GM21526 (cell line): ENCODE results near the gene PTK7.

Experiments used
- ATAC-seq: cut with Tn5 transposase; IDR thresholded peaks from one replicate; pipeline ENCODE4 v1.9.1; 2021; ENCODE audit warnings: moderate library complexity; ENCODE audit not compliant: unreplicated experiment, low FRiP score

PTK7 gene

DNA sequence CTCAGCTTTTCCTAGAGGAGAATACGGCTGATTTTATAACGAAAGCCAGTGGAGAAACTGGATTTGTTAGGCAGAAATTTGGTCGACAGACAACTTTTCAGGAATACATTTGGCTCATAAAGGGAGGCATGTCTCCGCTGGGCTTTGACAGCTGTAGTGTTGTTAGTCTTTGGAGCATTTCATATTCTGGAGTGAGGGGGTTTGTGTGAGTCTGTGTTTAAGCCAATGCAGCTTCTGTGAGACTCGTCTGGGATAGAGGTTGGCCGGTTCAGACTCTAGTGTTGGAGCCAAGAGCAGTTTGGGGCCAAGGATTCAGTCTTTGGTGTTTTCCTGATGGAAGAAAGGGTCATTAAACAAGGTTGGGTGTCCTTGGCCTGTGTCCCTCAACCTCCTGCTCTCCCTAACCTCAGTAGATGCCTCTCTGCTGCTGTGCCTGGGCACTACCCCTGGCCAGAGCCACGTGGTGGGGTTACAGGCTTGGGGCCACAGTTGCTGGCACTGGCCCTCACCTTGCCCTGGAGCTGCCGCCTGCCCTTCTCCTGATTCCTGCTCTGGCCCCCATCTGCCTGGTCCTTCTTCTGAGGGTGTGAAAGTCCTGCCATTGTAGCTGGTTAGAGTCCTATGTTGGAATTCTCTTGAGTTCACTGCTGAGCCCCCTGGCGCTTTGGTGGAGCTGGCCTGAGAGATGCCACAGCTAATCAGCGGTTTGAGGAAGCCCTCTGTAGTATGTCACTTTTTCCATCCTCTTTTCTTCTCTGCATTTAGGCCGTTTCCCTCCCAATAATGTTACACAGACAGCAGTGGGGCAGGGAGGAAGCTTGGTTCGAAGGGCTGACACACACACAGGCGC lies 6.9 kb downstream of the PTK7 start:
- no peak for ATAC-seq

DNA sequence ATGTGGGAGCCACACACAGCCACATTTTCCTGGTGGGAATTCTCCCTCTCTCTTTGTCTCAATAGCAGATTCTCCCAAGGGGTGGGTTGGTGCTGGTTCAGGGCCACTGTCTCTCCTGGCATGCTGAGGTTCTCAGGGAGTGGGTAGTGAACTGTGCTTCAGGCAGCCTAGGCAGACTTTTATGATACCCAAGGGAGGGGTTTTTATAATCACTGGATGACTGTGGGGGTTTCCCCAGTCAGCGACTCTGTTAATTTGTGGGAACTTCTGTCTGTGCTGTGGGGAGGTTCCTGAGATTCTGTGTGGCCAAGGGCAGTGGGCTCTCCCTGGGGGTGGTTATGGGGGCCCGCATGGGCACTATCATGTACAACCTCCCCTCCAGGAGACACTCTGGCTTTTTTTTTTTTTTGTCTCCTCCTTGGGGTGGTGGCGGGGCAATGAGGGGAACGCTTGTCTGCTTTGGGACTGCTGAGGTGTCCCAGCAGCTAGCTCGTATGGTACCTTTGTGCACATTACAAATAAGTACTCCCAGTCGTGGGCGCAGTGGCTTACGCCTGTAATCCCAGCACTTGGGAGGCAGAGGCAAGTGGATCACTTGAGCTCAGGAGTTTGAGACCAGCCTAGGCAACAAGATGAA lies 10.0 kb downstream of the PTK7 start:
- no peak for ATAC-seq

DNA sequence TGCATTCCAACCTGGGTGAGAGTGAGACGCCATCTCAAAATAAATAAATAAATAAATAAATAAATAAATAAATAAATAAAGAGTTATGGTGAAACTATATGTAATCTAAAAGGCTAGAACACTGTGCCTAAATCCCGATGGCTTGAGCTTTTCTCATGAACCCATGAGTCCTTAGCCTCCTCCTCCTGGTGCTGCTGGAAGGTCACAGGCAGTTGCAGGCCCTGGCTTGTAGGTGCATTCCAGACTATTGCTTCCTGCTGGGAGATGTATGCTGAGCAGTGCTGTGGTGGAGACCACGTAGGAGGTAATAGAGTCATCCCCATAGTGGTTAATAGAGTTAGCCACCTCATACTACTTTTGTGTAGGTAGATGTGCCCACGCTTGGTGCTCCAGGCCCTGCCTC lies 12.5 kb downstream of the PTK7 start:
- no peak for ATAC-seq

DNA sequence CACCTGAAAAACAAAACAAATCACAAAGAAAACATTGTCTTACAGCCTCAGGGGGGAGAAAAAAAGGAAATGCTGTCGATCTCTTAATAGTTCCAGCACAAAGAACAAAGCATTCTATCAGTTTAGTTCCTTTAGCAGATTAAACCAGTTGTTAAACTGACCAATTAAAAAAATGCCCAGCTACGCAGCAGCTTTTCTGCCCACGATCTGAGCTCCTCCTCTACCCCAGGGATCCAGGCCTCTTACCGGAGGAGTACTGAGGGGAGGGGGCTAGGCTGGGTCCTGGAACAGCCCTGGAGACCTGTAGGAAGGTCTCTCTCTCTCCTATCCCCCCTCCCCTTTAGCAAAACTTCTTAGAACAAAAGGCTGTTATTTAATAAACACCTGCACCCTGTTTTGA lies 13.4 kb downstream of the PTK7 start:
- ATAC-seq: no peak

DNA sequence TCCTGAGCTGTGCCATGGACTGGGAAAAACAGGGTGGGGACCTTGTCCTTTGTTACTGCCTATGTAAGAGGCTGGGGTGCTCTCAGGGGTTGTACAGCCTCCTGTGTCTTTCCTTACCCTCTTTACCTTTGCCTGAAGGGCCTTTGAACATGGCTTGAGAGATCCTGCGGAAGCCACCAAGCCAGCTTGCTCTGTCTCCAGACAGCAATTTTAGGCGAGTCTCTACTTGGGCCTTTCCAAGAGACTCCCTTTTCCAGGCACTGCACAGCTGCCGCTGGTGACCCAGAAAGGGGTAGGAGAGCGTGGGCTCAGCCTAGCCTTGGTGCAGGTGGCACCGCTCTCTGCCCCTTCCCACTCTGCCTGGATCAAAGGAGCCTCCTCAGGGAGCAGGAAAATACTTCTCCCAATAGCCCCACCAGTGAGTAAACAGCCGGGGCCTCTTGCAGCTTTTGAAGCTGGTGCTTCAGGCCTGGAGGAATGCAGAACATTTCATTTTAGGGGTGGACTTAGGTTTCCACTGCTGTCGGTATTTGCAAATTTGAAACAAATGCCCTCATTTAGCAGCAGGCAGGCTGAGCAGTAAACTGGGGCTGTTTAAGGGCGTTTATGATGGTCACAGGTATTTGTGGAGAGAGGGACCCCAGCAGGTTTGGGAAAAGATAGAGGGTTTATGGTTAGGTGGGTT lies 13.9 kb downstream of the PTK7 start:
- no peak for ATAC-seq

DNA sequence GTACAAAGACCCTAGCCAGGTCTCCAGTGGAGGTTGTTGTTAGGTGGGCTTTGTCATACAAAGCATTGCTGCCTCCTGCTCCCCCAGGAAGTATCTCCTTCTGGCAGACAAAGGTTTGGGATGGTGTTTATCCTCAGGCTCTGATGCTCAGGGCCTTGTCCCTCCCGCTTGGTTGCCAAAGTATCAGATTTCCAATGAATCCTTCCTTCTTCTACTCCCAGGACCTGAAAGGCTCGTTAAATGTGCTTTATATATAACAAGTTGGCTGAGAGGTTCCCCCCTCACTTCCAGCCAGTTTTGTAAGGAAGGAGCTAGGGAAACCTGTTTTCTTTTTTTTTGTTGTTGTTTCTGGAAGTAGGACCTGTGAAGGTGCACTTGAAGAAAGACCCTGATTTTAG lies 14.4 kb downstream of the PTK7 start:
- no peak for ATAC-seq

DNA sequence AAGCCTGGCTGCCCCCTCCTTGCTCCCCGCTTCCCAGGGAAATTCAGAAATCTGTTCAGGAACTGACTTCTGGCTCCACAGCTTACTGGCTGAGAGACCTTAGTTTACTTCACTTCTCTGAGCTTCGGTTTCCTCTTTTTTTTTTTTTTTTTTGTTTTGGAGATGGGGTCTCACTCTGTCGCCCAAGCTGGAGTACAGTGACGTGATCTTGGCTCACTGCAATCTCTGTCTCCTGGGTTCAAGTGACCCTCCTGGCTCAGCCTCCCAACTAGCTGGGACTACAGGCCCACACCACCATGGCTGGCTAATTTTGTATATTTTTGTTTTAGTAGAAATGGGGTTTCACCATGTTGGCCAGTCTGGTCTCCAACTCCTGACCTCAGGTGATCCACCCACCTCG lies 14.9 kb downstream of the PTK7 start:
- ATAC-seq: no peak

DNA sequence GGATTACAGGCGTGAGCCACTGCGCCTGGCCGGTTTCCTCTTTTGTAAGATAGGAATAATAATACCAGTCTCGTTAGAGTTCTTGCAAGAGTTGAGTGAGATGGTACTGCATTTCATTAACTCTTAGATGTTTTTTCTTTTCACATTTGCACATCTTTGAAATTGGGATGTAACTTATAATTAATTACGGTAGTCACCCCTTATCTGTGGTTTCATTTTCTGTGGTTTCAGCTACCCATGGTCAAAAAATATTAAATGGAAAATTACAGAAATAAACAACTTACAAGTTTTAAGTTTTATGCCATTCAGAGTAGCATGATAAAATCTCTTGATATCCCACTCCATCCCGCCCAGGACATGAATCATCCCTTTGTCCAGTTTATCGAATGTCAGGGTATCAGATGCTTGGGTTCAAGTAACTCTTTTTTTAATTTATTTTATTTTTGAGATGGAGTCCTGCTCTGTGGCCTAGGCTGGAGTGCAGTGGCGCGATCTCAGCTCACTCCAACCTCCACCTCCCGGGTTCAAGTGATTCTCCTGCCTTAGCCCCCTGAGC lies 15.4 kb downstream of the PTK7 start:
- no peak for ATAC-seq

DNA sequence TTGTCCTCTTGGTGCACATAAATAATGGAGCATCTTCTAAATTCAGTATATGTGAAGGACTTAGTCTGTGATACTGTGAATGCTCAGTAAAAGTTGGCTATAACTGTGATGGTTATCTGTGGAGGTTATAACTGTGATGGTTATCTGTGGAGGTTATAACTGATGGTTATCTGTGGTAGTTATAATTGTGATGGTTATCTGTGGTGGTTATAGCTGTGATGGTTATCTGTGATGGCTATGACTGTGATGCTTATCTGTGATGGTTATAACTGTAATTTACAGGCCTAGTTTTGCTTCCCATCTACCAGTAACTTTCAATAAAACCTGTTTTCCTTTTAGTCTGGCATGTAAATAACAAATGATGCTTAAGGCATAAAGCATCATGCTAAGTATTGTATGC lies 16.5 kb downstream of the PTK7 start:
- ATAC-seq: no peak

DNA sequence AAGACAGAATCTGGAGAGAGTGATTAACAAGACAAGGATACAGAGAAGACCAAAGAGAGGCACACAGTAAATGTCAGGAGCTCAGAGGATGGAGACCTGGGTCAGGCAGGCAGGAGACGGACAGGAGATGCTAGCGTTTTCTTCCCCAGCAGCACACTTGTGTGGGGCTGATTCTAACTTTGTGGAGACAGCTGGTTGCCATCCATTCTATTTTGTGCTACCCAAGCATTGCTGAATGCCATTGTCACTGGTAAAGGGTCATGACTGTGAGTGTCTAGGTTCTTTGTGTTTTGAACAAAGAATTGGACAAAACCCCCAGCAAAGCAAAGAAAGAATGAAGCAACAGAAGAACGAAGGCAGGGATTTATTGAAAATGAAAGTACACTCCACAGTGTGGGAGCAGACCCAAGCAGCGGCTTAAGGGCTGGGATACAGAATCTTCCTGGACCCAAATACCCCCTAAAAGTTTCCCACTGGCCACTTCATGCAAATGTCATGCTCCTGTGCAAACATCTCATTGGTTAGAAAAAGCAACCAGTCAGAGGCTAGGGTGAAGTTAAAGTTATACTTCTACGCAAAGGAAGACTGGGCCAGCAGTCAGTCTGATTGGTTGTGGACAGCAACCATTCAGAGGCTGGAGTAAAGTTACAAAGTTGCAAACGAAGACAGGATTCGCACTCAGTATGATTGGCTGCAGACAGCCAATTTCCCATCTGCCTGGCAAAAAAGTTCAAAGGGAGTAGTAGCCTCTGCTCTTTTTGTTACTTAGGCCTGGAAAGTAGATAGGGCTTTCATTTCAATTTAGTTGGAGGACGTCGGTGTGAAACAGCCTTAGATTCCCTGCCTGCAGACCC lies 17.5 kb downstream of the PTK7 start:
- ATAC-seq: no peak

DNA sequence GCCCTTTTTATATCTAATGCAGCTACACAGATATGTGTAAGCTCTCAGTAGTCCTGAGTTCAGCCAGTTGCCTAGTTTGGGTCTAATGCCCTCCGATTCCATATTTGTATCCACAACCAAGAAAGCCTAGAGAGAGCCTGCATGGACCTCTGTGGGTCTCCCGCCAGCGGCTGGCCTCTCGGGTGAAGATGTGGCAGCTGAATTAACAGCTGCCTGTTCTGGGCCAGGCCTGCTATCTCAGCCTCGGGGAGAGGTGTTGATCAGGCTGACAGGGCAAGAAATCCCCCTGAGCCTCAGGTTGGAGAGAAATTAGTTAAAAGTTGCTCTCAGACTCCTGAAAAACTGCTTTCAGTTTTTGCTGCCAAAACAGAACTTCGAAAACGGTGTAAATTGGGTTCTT lies 19.8 kb downstream of the PTK7 start:
- no peak for ATAC-seq

DNA sequence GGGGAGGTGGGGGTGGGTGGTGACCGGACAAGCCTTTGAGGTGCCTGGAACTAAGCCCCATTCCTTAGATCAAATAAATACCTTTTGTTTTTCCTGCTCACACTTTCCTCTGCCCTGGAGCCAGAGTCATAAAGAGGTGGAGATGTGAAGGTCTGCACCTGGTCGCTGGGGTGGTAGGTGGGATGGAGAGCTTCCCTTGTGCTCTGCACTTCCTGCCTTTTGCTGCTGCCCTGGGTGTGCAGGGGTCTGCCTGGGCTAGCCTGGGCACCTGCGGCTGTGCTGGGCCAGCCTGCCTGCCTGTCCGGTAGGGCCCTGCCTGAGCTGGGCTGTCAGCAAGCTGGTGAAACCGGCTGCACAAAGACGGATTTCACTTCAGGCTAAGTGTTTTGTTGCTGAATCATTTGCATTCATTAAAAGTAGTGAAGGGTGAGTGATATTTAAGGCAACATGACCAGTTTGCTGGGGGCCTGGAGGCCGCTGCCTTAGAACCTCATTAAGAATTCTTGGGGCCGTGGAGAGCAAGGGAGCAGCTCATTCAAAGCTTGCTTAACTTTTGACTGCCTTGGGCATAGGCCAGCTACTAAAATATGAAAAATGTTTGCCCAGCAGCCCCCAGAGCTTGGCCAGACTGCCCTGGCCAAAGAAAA lies 20.5 kb downstream of the PTK7 start:
- no peak for ATAC-seq

DNA sequence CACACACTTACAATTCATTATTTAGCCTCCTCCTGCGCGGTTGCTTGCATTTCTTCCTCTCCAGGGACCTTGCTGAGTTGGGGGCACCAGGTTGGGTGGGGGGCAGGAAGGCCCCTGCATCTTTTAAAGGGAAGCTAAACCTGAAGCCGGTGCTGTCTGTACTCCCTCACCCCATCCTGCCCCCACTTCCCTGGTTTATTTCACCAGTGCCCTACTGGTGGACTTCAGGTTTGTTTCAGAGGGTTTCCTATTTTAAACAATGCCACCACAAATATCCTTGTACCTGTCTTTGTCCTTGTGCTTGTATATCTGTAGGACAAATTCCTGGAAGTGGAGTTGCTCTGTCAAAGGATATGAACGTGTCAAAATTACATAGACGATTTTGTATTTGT lies 21.0 kb downstream of the PTK7 start:
- no peak for ATAC-seq

DNA sequence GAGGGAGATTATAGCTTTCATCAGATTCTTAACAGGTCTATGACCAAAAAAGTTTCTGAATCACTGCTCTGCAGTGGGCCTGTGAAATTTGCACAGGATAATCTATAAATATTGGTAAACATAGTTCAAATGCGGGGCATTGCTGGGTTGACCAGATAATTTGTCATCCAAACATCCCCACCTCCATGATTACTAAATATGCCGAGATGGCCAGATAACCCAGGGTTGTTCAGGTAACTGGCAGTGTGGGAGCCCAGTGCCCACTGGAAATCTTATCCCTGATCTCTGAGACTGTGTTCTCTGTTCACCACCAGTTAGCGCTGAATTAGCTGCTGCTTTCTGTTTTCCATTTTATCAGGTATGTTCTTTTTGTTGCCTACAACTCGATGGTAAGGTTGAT lies 21.4 kb downstream of the PTK7 start:
- ATAC-seq: no peak

DNA sequence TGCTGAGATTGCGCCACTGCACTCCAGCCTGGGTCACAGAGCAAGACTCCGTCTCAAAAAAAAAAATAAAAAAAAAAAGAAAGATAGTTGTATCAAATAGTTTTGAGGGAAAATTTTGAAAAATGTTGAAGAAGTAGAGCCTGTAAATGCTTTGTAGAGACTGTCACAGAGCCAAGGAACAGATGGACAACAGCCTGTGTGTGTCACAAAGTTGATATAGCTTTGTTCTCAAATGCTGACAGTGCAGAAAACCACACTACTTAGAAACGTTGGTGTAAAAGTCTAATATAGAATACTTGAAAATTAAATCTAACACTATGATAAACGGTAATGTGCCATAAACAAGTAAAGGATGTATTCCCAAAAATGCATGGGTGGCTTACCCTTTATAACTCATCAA lies 25.4 kb downstream of the PTK7 start:
- ATAC-seq: no peak

DNA sequence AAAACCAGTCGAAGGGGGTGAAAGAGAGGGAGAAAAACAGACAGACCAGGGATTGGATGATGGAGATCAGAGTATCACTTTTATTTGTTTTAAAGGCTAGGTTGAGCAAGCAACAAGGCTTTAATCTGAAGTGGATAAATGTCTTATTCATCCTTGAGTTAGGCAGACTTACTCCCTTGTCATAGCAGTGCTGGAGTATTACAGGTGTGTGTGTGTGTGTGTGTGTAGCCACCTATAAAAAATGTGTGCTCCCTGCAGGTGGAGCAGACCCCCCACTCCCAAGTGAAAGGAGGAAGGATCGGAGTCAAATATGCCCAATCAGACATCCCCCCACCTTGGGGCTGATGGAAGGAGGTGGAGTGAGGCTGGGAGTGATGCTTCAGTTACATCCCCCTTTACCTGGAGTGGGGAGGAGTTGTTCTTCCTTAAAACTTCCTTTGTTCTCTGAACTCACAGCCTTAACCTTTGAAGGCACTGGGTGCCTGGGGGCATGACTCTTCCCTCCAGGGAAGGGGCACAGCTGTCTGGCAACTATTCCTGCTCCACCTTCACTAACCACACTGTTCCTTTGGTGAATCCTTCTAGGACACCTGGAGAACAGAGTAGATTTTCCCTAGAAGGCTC lies 27.3 kb downstream of the PTK7 start:
- ATAC-seq: no peak

DNA sequence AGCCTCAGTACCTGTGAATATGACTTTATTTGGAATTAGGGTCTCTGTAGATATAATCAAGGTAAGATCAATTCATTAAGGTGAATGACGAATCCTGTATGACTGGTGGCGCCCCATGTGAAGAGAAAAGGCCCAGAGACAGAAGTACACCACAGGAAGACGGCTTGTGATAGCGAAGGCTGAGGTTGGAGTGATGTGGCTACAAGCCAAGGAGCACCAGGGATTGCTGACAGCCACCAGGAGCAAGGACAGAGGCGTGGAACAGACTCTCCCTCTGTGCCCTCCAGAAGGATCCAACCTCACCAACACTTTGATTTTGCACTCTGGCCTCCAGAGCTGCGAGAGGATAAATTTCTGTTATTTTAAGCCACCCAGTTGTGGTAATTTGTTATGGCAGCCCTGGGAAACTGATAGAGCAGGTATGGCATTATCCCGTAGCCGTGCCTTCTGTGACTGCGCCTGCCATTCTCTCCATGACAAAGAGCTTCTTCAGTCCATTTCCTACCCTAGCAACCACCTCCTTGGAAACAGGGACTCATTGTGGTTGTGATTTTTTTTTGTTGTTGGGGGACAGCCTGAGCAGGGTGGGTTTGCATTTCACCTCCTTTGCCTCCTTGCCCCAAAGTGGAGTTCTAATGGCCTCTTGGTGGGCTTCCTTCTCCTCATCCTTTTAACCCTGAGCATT lies 29.6 kb downstream of the PTK7 start:
- ATAC-seq: no peak

DNA sequence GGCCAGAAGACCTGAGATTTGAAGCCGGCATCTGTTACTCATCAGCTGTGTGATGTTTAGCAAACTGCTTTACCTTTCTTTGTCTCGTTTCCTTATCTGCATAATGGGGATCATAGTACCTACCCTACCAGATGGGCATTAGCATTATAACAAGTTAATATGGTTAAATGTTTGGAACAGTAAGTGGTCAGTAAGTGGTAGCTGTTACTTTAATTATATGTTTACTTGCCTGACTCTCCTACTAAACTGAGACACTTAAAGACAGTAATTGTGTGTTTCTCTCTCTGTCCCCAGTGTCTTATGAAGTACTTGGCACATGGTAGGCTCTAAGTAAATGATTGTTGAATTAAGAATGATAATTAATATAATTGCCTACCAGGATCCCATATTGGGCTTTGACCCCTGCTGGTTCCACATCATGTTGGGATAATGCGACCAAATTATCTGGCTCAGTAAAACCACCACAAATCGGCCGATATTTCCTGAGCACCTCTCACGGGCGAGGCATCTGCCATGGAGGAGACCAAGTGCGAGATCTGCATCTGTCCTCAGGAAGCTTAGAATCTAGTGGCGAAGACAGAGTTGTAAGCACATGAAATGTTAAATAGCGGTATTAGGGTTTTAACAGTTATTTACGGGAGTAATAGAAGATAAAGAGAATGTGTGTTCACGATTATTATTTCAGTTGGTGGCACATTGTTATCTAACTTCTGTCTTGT lies 31.4 kb downstream of the PTK7 start:
- no peak for ATAC-seq
